ENCODE results near the gene TCF12. TPM values are rescaled to one million over a fixed set of nuclear protein-coding genes. Genes with fewer than 3 reads are reported as not detected.

TCF12 gene
- total and polyA plus RNA-seq, 5 experiments from 2014 or later: 43.2 to 77.3 (median 54.3) TPM

- POLR2A ChIA-PET: interaction anchor here (1.6 kb wide), 1 partner anchor 15 kb away, joined by 8 read pairs; the partner anchor contains the start of gene TCF12
- Mint-ChIP-seq H3K36me3 (peaks cover 28 to 38% (median 33%) of the 10 kb centered on the region in 3 donors), H3K9me3 (peaks cover 0 to 18% (median 5%) of the 10 kb centered on the region in 9 donors), H3K27ac (peak overlapping the region in 2 of 10 donors; percentile 1 to 7), H3K4me1 (peaks cover 38 to 87% (median 79%) of the 10 kb centered on the region in 4 donors), H3K4me3 (no peak overlapping the region), H3K27me3 (no peaks in the 10 kb centered on the region)
- no peak for DNase-seq
- no peak for ATAC-seq
These were observed 15.4 kb downstream of the TCF12 start for GRCh38 chr15:56933811-56934210.

DNA sequence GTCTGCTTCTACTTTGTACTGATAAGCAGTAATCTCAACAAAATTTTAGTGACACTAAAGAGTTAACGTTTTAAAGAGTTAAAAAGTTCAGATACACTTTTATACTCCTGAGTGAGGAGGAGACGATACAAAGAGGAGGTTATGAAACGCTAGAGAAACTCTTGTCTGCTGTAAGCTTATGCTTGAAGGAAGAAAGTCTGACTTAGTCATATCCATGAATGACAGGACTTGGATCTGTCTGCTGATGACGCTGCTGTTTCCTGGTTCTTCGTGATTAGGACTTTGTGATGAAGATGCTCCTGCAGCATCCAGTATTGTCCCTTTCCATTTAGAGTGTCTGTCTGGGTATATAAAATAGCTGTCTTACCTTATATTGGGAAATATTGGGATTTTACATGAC, 15.8 kb downstream of the TCF12 start:
- peaks cover 0 to 18% (median 5%) of the 10 kb centered on the region in 9 donors for H3K9me3 Mint-ChIP-seq
- peaks cover 38 to 92% (median 79%) of the 10 kb centered on the region in 4 donors for H3K4me1 Mint-ChIP-seq
- POLR2A ChIA-PET: interaction anchor here (0.5 to 1.6 kb wide), 2 partner anchors 15 to 18 kb away, joined by 3 to 8 read pairs; partner anchors contain the start of gene TCF12
- H3K27ac Mint-ChIP-seq: peak overlapping the region in 2 of 10 donors; percentile 1 to 27
- H3K4me3 Mint-ChIP-seq: peak overlapping the region in 3 of 10 donors; percentile 3 to 14 (median 9)
- ATAC-seq: no peak
- H3K27me3 Mint-ChIP-seq: no peaks in the 10 kb centered on the region
- DNase-seq: no peak
- peaks cover 28 to 41% (median 33%) of the 10 kb centered on the region in 3 donors for H3K36me3 Mint-ChIP-seq

GRCh38 chr15:56936929-56937328, 18.5 kb downstream of the TCF12 start:
- Mint-ChIP-seq H3K9me3 (peaks cover 0 to 18% (median 5%) of the 10 kb centered on the region in 9 donors), H3K27me3 (no peaks in the 10 kb centered on the region), H3K4me3 (no peak overlapping the region), H3K36me3 (peaks cover 28 to 40% (median 33%) of the 10 kb centered on the region in 3 donors), H3K27ac (peak overlapping the region in 1 of 10 donors; percentile 20), H3K4me1 (peaks cover 40 to 88% (median 71%) of the 10 kb centered on the region in 4 donors)
- DNase-seq (no peak), ATAC-seq (no peak)
- POLR2A ChIA-PET: no interaction called here

- ATAC-seq (no peak), DNase-seq (no peak)
- no peak overlapping the region for H3K4me3 Mint-ChIP-seq
- peaks cover 0 to 18% (median 5%) of the 10 kb centered on the region in 9 donors for H3K9me3 Mint-ChIP-seq
- H3K36me3 Mint-ChIP-seq: peaks cover 25 to 37% (median 30%) of the 10 kb centered on the region in 3 donors
- no peaks in the 10 kb centered on the region for H3K27me3 Mint-ChIP-seq
- POLR2A ChIA-PET: no interaction called here
- peak overlapping the region in 2 of 10 donors; percentile 4 to 13 for H3K27ac Mint-ChIP-seq
- H3K4me1 Mint-ChIP-seq: peaks cover 37 to 83% (median 69%) of the 10 kb centered on the region in 4 donors
These were observed 20.8 kb downstream of the TCF12 start for GRCh38 chr15:56939257-56939656.

DNA sequence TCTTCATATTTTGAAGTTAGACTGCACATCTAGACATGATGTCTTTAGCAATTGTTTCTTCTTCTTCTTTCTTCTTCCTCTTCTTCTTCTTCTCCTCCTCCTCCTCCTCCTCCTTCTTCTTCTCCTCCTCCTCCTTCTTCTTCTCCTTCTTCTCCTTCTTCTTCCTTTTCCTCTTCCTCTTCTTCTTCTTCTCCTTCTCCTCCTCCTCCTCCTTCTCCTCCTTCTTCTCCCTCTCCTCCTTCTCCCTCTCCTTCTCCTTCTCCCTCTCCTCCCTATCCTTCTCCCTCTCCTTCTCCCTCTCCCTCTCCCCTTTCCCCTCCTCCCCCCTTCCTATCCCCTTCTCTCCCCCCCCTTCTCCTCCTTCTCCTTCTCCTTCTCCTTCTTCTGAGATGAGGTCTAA, 21.9 kb downstream of the TCF12 start:
- POLR2A ChIA-PET: no interaction called here
- no peak overlapping the region for H3K27ac Mint-ChIP-seq

DNA sequence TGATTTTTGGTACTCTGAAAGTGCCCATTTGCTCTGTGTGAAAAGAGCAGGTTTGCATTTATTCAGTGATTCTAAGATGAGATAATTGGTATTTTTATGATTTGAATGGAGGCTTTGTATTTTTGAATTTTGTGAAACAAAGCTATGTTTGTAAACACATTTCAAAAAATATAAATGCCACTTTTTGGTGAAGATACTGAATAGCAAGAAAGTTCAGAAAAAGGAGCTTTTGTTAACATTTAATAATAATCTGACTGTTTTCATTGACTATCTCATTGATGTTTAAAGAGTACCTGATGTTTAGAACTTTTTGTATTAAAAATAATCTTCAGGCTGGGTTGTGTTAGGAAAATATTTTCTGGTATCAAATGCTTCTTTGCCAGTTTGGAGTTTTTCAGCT, 23.7 kb downstream of the TCF12 start:
- Mint-ChIP-seq H3K27me3 (no peaks in the 10 kb centered on the region), H3K9me3 (peaks cover 0 to 19% (median 9%) of the 10 kb centered on the region in 9 donors), H3K27ac (peak overlapping the region in 2 of 10 donors; percentile 22 to 56), H3K4me1 (peaks cover 20 to 62% (median 55%) of the 10 kb centered on the region in 4 donors), H3K4me3 (peak overlapping the region in 3 of 10 donors; percentile 28 to 79 (median 39)), H3K36me3 (peaks cover 20 to 34% (median 24%) of the 10 kb centered on the region in 3 donors)
- no peak for ATAC-seq
- DNase-seq: no peak
- POLR2A ChIA-PET: no interaction called here

More for the DNA sequence above, 21.9 kb downstream of the TCF12 start:
- peaks cover 0 to 22% (median 9%) of the 10 kb centered on the region in 9 donors for H3K9me3 Mint-ChIP-seq
- peak overlapping the region in 1 of 10 donors; percentile 15 for H3K4me3 Mint-ChIP-seq
- no peak for DNase-seq
- ATAC-seq: no peak
- peaks cover 29 to 72% (median 63%) of the 10 kb centered on the region in 4 donors for H3K4me1 Mint-ChIP-seq
- H3K27me3 Mint-ChIP-seq: no peaks in the 10 kb centered on the region
- peaks cover 27 to 37% (median 30%) of the 10 kb centered on the region in 3 donors for H3K36me3 Mint-ChIP-seq

DNA sequence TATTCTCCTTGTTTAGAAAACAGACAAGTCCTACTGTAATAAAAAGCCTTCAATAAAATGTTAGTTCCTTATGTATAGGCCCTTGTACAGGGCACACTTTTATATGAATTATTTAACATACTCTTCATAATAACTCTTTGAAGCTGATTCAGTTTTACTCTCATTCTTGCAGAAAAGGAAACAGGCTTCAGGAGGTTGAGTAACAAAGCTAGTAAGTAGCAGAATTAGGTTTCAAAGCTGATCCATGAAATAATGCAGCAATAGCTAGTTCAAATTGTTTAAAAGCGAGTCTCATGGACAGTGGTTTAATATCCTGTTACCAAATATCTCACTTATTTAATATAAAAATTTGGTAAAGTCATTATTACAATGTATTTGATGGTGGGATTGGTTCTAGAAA, 25.0 kb downstream of the TCF12 start:
- POLR2A ChIA-PET: no interaction called here
- H3K4me1 Mint-ChIP-seq: peaks cover 21 to 60% (median 55%) of the 10 kb centered on the region in 4 donors

GRCh38 chr15:56944485-56944884, 26.0 kb downstream of the TCF12 start:
- Mint-ChIP-seq H3K9me3 (peaks cover 0 to 19% (median 9%) of the 10 kb centered on the region in 9 donors), H3K4me1 (peaks cover 20 to 57% (median 52%) of the 10 kb centered on the region in 4 donors), H3K27ac (no peak overlapping the region), H3K27me3 (no peaks in the 10 kb centered on the region), H3K4me3 (no peak overlapping the region), H3K36me3 (peaks cover 20 to 28% (median 28%) of the 10 kb centered on the region in 3 donors)
- ATAC-seq (no peak), DNase-seq (no peak)
- POLR2A ChIA-PET: no interaction called here

More for the DNA sequence above, 25.0 kb downstream of the TCF12 start:
- Mint-ChIP-seq H3K4me3 (no peak overlapping the region), H3K9me3 (peaks cover 0 to 19% (median 9%) of the 10 kb centered on the region in 9 donors), H3K27me3 (no peaks in the 10 kb centered on the region), H3K27ac (peak overlapping the region in 1 of 10 donors; percentile 9), H3K36me3 (peaks cover 20 to 34% (median 26%) of the 10 kb centered on the region in 3 donors)
- no peak for DNase-seq
- ATAC-seq: no peak

GRCh38 chr15:56946150-56946549, 27.7 kb downstream of the TCF12 start:
- Mint-ChIP-seq H3K36me3 (peaks cover 20 to 32% (median 29%) of the 10 kb centered on the region in 3 donors), H3K27ac (peak overlapping the region in 3 of 10 donors; percentile 4 to 27 (median 18)), H3K27me3 (no peaks in the 10 kb centered on the region), H3K4me3 (no peak overlapping the region), H3K9me3 (peaks cover 0 to 19% (median 9%) of the 10 kb centered on the region in 9 donors), H3K4me1 (peaks cover 18 to 56% (median 50%) of the 10 kb centered on the region in 4 donors)
- DNase-seq (no peak), ATAC-seq (no peak)
- POLR2A ChIA-PET: no interaction called here

GRCh38 chr15:56948000-56948763, 29.7 kb downstream of the TCF12 start:
- Mint-ChIP-seq H3K27me3 (no peaks in the 10 kb centered on the region), H3K4me3 (no peak overlapping the region), H3K36me3 (peaks cover 20 to 35% (median 32%) of the 10 kb centered on the region in 3 donors), H3K9me3 (peaks cover 0 to 19% (median 10%) of the 10 kb centered on the region in 9 donors), H3K27ac (peak overlapping the region in 5 of 10 donors; percentile 6 to 47 (median 22)), H3K4me1 (peaks cover 17 to 48% (median 39%) of the 10 kb centered on the region in 4 donors)
- POLR2A ChIA-PET: no interaction called here
- no peak for ATAC-seq
- DNase-seq: no peak

GRCh38 chr15:56948764-56949101, 30.3 kb downstream of the TCF12 start:
- POLR2A ChIA-PET: no interaction called here
- Mint-ChIP-seq H3K4me3 (no peak overlapping the region), H3K27me3 (no peaks in the 10 kb centered on the region), H3K9me3 (peaks cover 0 to 19% (median 11%) of the 10 kb centered on the region in 9 donors), H3K4me1 (peaks cover 17 to 46% (median 39%) of the 10 kb centered on the region in 4 donors), H3K27ac (peak overlapping the region in 5 of 10 donors; percentile 6 to 47 (median 22)), H3K36me3 (peaks cover 20 to 35% (median 32%) of the 10 kb centered on the region in 3 donors)
- ATAC-seq (no peak), DNase-seq (no peak)

DNA sequence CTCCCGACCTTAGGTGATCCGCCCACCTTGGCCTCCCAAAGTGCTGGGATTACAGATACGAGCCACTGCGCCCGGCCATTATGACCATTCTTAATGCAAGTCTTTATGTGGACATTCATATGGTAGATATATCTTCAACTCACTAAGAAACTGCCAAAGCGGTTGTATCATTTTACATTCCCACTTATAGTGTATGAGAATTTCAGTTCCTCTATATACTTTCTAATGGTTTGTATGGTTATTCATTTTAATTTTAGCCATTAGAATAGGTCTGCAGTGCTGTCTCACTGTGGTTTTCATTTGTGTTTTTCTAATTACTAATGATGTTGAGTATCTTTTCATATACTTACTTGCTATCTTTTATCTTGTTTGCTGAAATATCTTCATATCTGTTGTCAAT, 32.5 kb downstream of the TCF12 start:
- Mint-ChIP-seq H3K27ac (no peak overlapping the region), H3K4me1 (peaks cover 23 to 49% (median 45%) of the 10 kb centered on the region in 4 donors), H3K27me3 (no peaks in the 10 kb centered on the region), H3K9me3 (peaks cover 0 to 24% (median 12%) of the 10 kb centered on the region in 9 donors), H3K4me3 (no peak overlapping the region), H3K36me3 (peaks cover 7 to 36% (median 31%) of the 10 kb centered on the region in 3 donors)
- POLR2A ChIA-PET: no interaction called here
- no peak for DNase-seq
- ATAC-seq: no peak

DNA sequence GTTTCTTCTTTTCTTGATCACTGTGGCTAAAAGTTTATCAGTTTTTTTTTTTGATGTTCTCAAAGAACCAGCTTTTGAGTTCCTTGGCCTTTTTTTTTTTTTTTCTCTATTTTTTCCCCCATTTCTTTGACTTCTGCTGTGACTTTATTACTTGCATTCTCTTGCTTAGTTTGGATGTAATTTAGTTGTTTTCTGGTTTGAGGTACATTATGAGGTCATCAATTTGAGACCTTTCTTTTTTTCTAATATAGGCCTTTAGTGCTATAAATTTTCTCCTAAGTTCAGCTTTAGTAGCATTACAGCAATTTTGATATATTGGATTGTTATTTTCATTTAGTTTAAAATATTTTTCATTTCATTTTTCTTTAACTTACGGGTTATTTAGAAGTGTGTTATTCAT, 35.3 kb downstream of the TCF12 start:
- POLR2A ChIA-PET: no interaction called here
- DNase-seq (no peak), ATAC-seq (no peak)
- Mint-ChIP-seq H3K36me3 (peaks cover 9 to 32% (median 26%) of the 10 kb centered on the region in 3 donors), H3K4me1 (peaks cover 20 to 42% (median 39%) of the 10 kb centered on the region in 4 donors), H3K27ac (peak overlapping the region in 1 of 10 donors; percentile 10), H3K9me3 (peaks cover 0 to 38% (median 12%) of the 10 kb centered on the region in 9 donors), H3K4me3 (no peak overlapping the region), H3K27me3 (no peaks in the 10 kb centered on the region)
